Urinary bladder (tissue), 4 donors: ENCODE data around the gene PEX14. TPM values are rescaled to one million over a fixed set of nuclear protein-coding genes. Genes with fewer than 3 reads are reported as not detected.

Experiments
- DNase-seq: peaks from one replicate; pipeline ENCODE4 v3.0.0-alpha.2; 2015; ENCODE audit errors: extremely low spot score
- H3K27ac ChIP-seq: one replicate; pipeline ENCODE4 v1.5.1; 2013; ENCODE audit warnings: low read depth, mild to moderate bottlenecking, moderate library complexity
- H3K36me3 ChIP-seq: one replicate; pipeline ENCODE4 v1.6.1; 2013; ENCODE audit warnings: mild to moderate bottlenecking, moderate library complexity; ENCODE audit not compliant: insufficient read depth
- H3K4me1 ChIP-seq: one replicate; pipeline ENCODE4 v1.6.1; 2013; ENCODE audit warnings: mild to moderate bottlenecking, moderate library complexity; ENCODE audit not compliant: insufficient read depth
- H3K4me3 ChIP-seq: one replicate; pipeline ENCODE4 v1.5.1; 2013; ENCODE audit warnings: low read depth, low read length
- WGBS: extraction: QIAGEN DNeasy Blood & Tissue Kit; methylation state at CpG from one replicate; pipeline ENCODE4 v1.1.7; 2013; 5-methylcytosine and 5-hydroxymethylcytosine counted together
- polyA plus RNA-seq: library from polyadenylated mRNA; stranded (reverse); fragments of 200-250 nt; gene quantifications from one replicate; pipeline ENCODE4 v1.2.3, GENCODE V29; 2013
- total RNA-seq: library from RNA; depleted of rRNA; stranded (reverse); fragments of >200 nt; gene quantifications from one replicate; pipeline ENCODE4 v1.2.3, GENCODE V29; 2014
- donor health status: healthy with polysubstance abuse.
- donor health status: healthy.

The PEX14 gene
- total and polyA plus RNA-seq, 2 donors = 10.9 to 76.1 TPM

DNA sequence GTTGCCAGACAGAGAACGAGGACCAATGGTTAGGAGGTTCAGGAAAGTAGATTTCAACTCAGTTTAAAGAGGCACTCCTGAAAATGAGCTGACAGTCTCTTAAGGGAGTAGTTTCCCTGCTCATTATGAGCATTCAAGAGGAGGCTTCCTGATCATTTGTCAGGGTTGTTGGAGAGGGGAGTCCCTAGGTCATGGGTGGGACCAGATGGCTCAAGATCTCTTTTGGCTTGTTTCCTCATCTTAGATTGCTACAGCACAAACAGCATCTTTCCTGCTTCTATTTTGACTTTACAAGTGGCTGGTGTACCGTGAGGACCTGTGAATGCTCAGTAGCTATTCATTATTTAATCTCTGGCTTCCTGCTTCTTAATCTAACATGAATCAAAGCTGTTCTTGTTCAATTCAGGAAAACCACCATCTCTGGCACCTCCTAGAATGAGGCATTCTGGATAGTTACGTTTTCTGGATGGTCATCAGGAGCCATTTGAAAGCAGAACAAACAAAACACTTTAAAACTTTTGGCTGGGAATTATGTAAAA, 47.6 kb downstream of the PEX14 start:
- no peak overlapping the region for H3K27ac ChIP-seq
- 52% methylated on average over 3 of the region's 3 CpGs for WGBS

DNA sequence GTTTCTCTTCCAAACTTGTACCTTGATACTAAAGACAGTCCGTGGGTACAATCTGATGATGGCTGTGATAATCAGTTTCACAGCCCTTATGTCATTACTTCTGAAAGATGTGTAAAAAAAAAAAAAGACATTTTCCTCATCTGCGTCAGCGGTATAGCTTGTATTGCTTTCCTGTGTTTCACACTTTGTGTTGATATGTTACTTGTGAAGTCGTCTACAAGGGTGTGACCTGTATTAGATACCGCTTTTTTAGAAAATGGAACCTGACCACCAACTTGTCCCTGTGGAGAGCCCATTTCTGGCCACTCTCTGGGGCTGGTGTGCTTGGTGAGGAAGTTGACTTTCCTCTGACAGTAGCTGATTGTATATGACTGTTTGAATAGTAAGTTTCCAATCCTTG, 50.5 kb downstream of the PEX14 start:
- 95% methylated on average over 5 of the region's 5 CpGs for WGBS
- DNase-seq = no peak
- no peak overlapping the region for H3K4me3 ChIP-seq

More for the DNA sequence above, 47.6 kb downstream of the PEX14 start:
- Histone ChIP-seq H3K4me3 (no peak overlapping the region), H3K4me1 (no peaks in the 10 kb centered on the region), H3K36me3 (no peaks in the 10 kb centered on the region)
- no peak for DNase-seq

DNA sequence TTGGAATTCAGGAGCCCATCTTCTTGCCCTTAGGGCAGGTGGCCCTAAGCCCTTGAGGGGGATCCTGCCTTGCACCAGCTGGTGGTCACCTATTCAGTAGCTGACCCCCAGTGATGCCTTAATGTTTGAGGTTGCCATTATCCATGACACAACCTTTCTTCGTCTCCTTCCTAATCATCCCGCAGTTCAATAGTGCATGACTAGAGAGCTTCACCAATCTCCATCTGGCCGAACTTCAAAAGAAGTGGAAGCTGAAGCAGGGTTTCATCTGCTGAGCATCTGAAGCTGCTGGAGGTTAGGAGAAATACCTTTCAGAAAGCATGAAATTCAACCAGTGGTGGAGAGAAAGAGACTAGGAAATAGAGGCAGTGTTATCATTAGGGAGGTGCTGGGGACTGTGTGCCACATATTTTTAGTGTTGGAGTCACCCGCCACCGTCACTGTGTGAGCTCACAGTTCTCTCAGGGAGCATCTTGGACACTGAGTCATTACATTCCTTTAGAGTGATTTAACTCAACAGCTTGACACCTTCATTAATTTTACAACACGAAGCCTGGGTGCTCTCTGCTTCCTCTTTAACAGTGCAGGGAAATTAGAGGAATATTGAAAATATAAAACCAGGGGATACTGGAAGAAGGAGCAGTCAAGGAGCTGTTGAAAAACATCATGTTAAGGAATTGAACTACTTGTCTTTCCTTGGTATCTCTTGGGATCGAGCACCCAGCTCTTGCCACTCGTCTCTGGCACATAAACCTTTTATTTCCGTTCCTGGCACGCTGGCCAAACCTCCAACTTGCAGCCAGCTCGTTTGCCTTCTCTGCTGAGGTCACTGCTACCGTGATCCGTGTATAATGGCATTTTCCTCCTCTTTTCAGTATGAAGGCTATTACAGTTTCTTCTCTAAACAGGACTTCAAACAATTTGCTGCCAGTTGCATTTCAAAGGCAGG, 53.6 kb downstream of the PEX14 start:
- Histone ChIP-seq H3K27ac (no peak overlapping the region), H3K4me3 (no peak overlapping the region), H3K36me3 (no peaks in the 10 kb centered on the region), H3K4me1 (no peaks in the 10 kb centered on the region)
- DNase-seq = no peak
- 63% methylated on average over 13 of the region's 13 CpGs for WGBS

More for the DNA sequence above, 50.5 kb downstream of the PEX14 start:
- H3K36me3 ChIP-seq = no peaks in the 10 kb centered on the region
- H3K27ac ChIP-seq = no peak overlapping the region
- no peaks in the 10 kb centered on the region for H3K4me1 ChIP-seq

DNA sequence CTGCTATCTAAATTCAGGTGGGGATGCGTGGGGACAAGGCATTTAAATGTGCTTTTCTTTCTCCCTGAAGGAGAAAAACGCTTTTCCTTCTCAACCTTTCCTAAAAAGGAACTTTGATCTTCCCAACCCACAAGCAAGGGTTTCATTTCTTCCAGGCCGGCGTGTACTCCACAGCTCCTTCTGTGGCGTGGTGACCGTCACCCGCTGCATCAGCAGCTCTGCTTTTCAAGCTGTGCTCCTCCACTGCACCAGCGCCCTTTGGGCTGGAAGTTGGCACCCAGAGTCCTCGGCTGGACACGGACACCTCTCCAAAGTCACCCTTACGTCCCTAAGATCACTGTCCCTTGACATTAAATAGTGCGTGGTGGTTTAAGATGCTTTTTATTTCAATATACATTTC, 54.3 kb downstream of the PEX14 start:
- Histone ChIP-seq H3K4me3 (no peak overlapping the region), H3K27ac (no peak overlapping the region)
- WGBS = 93% methylated on average over 12 of the region's 12 CpGs

DNA sequence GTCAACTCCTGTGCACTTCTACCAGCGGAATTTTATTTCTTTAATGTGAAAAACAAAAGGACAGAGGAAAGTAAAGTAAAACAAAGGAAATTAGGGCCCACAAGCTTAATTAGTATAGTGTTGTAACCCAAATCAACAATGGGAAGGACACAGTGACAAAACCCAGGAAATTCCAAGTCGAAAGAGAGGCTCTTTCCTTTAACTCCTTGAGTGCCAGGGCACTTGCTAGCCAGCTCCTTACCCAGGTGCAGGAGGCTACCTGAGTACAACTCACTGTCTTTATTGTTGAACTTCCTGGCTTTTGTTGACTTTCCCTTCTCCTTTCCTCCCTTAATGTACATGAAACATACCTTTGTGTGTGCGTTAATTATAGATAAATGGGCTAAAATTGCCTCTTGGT, 55.0 kb downstream of the PEX14 start:
- Histone ChIP-seq H3K4me1 (no peaks in the 10 kb centered on the region), H3K36me3 (no peaks in the 10 kb centered on the region), H3K27ac (no peak overlapping the region), H3K4me3 (no peak overlapping the region)
- DNase-seq = no peak
- WGBS = 44% methylated on average over 3 of the region's 3 CpGs

More for the DNA sequence above, 54.3 kb downstream of the PEX14 start:
- Histone ChIP-seq H3K36me3 (no peaks in the 10 kb centered on the region), H3K4me1 (no peaks in the 10 kb centered on the region)
- no peak for DNase-seq

DNA sequence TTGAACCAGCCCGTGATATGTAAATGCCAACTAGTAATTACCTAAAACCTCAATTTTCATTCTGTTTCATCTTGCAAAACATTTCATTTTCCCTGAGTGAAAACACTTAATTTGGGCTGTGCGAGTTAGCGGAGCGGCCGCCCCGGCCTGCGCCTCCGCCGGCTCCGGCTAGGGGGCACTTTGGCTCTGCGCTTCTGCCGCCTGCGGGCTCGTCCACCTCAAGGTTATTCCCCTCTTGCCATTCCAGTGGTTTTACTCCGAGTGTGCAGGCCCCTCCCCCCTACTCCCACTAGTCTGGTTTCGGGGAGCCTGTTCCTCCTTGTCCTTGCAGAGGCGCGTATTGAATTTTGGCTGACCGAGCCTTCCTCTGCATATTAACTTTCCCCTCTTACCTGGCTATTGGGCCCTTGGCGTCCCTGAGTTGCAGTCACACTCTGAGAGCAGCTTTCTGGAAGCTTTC, 55.6 kb downstream of the PEX14 start:
- Histone ChIP-seq H3K36me3 (no peaks in the 10 kb centered on the region), H3K27ac (no peak overlapping the region), H3K4me3 (no peak overlapping the region), H3K4me1 (no peaks in the 10 kb centered on the region)
- 32% methylated on average over 20 of the region's 20 CpGs for WGBS
- no peak for DNase-seq

DNA sequence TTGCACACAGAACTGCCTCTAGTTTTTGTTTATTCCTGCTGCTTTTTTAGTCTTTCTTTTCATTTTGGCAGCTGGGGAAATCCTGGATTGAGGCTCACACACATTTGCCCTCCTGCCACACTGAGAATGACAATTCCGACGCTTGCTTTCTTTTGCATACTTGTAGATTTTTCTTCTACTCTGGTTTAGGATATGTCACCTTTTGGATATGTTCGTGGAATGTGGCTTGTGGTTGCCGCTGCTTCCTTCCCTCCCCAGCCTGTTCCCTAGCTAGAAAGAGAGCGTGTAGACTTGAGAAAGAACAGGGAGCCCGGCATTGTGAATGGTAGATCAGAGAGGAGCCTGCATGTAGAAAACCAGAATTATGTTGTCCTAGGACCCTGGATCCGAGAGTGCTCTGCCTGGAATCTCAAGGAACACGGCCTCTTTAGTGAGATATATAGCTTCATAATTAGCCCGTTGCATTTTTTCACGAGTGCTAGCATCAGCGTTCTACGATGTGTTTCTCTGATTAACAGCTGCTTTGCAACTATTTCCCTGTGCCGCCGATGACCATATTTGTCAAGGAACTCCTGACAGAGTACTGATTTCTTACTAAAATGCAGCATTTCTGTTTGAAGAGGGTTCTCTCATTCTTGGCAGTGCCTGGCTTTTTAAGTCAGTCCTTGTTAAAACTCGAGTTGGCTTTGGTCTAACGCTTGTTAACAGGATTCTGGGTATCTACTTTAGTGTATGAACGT, 56.2 kb downstream of the PEX14 start:
- Histone ChIP-seq H3K36me3 (no peaks in the 10 kb centered on the region), H3K4me3 (no peak overlapping the region), H3K27ac (no peak overlapping the region), H3K4me1 (no peaks in the 10 kb centered on the region)
- DNase-seq = no peak
- 56% methylated on average over 17 of the region's 17 CpGs for WGBS

DNA sequence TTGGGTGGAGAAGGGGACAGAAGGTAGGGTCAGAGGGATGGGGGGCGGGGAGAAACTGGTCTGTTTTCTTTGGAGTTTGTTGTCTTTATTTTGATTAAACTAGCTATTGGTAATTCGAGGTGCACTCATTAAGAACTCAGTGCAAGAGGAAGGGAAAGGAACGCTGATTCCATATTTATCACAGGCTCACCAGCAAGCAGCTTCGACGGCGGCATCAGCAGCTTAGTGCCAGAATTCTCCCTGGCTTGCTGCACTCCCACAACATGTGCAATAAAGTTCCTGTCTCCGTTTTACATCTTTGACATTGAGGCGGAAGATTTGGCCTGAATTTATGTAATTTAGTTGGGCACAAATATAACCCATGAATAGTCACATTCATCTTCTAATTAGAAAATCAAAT, 57.6 kb downstream of the PEX14 start:
- Histone ChIP-seq H3K27ac (no peak overlapping the region), H3K4me1 (no peaks in the 10 kb centered on the region), H3K4me3 (no peak overlapping the region), H3K36me3 (no peaks in the 10 kb centered on the region)
- WGBS = 72% methylated on average over 8 of the region's 8 CpGs
- no peak for DNase-seq

DNA sequence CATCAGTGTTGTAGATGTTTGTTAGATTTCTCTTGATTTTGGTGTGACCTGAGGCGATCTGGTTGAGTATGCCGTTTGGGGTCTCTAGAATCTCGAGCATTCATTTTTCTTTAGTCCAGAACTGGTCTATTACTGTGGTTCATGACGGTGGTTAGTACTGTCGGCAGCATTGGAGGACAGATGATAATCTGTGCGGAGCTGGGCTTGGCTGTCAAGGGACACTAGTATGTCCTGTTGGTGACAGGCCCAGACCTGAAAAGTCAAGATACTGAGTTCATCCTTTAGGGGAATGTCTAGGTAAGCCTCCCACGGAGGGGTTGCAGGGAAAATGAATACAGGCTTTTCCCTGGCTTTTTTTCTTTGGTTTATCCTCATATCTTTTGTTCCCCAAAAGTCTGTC, 59.8 kb downstream of the PEX14 start:
- no peak for DNase-seq
- Histone ChIP-seq H3K27ac (no peak overlapping the region), H3K36me3 (no peaks in the 10 kb centered on the region), H3K4me3 (no peak overlapping the region), H3K4me1 (no peaks in the 10 kb centered on the region)
- whole genome bisulfite sequencing = 91% methylated on average over 7 of the region's 7 CpGs

- Histone ChIP-seq H3K27ac (no peak overlapping the region), H3K36me3 (no peaks in the 10 kb centered on the region), H3K4me1 (no peaks in the 10 kb centered on the region), H3K4me3 (no peak overlapping the region)
- DNase-seq = no peak
- 94% methylated on average over 14 of the region's 14 CpGs for WGBS
These were observed 61.5 kb downstream of the PEX14 start for GRCh38 chr1:10536133-10536770.

DNA sequence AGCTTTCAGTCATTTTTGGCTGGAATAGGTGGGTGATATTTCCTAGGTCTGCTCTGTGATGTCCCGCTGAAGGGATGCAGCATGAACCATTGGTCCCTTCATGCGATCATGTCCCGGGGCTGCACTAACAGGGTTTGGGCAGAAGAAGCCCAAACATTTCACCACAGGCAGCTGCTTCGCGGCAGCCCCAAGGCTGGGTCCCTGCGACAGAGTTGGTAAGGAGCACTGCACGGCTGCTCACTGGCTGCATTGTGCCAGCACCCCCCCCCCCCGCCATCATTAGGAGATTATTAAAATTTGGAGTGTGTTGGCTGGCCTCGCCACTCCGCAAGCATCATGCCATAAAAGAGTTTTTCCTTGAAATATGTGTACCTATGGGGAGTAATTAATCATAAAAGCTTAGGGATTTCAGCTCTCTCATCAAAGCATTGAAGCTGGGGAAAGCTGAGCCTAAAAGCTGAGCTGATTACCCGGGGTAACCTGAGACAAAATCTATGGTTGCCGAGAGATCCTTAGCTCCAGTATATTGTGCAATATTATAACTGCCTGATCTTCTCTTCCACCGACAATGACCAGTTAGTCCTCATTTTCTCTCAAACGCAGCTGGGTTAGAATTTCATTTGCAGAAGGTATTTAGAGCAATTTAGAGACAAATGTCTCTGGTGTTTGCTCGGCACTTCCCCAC, 62.5 kb downstream of the PEX14 start:
- Histone ChIP-seq H3K36me3 (no peaks in the 10 kb centered on the region), H3K4me1 (no peaks in the 10 kb centered on the region), H3K4me3 (no peak overlapping the region), H3K27ac (no peak overlapping the region)
- WGBS = 62% methylated on average over 15 of the region's 15 CpGs
- DNase-seq = no peak

DNA sequence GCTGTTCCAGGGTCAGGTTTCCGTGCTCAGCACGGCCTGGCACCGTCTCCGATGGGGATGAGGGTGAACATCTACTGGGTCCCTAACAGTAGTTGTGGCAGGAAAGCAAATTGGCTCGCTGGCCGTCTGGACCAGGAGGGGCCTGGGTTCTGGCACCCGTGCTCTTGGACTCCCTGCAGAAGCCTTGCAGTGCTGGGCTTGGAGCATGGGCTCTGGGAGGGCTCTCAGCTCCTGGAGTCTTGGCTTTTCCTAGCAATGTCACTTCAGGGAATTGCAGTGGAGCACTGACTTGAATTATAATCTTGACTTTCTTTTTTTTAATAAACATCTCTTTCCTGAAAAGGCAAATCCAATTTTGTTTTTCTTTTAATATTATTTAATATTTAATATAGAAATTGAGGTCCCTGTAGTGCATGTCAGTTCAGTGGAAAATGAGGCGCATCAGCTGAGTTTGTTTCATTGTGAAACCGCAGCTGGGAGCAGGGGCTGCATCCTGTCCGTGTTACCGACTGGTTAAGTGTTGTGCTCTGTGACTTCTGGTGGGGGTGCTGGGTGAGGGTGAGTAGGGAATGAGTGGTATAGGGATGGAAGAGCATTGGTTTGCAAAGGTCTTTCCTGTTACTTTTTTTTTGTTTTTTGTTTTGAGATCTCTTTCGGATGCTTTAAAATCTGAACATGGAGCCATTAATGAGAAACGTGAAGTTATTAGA, 64.1 kb downstream of the PEX14 start:
- Histone ChIP-seq H3K4me1 (no peaks in the 10 kb centered on the region), H3K27ac (no peak overlapping the region), H3K4me3 (no peak overlapping the region), H3K36me3 (no peaks in the 10 kb centered on the region)
- DNase-seq = no peak
- WGBS = 55% methylated on average over 13 of the region's 13 CpGs
